ENCODE data around the gene ANLN. TPM values are rescaled to one million over a fixed set of nuclear protein-coding genes. Genes with fewer than 3 reads are reported as not detected.

Gene ANLN
- total RNA-seq, 1 experiment from 2014 or later, result 78.9 TPM

- peak overlapping the region in 1 of 2 experiments; percentile 16; a peak in 1 of 5 replicates for H3K4me3 Mint-ChIP-seq
- peaks cover 28 to 30% of the 10 kb centered on the region in 2 experiments for H3K4me1 Mint-ChIP-seq
- no peak overlapping the region for H3K4ac ChIP-seq (ENCODE audit: low read depth, low read length)
- no peak for DNase-seq
- no peak overlapping the region for H3K23ac ChIP-seq (ENCODE audit: insufficient read length, low read depth, low read length)
- H3K79me2 ChIP-seq (ENCODE audit: insufficient read depth, low read length), result peaks cover 19% of the 10 kb centered on the region; the same call in 1 of the 2 replicates
- H3K79me1 ChIP-seq (ENCODE audit: insufficient read depth, low read depth, low read length, poor library complexity, severe bottlenecking), result no peaks in the 10 kb centered on the region
- no peak overlapping the region for H2BK120ac ChIP-seq (ENCODE audit: low read depth, low read length, poor library complexity, severe bottlenecking)
- no peak overlapping the region for H2BK20ac ChIP-seq (ENCODE audit: low read depth, low read length, poor library complexity, severe bottlenecking)
- no peak overlapping the region for H3K56ac ChIP-seq (ENCODE audit: insufficient read length, low read depth, low read length)
- H3K14ac ChIP-seq (ENCODE audit: insufficient read depth, low read length), result no peak overlapping the region
- no peak overlapping the region for H2BK12ac ChIP-seq (ENCODE audit: insufficient read length, low read depth, low read length)
- peaks cover 2% of the 10 kb centered on the region; the same call in 1 of the 2 replicates for H3K27me3 Mint-ChIP-seq (ENCODE audit: low read depth)
- H3K27ac ChIP-seq (ENCODE audit: insufficient read length, low read depth, low read length), result no peak overlapping the region
- TF ChIP-seq CTCF (conservative IDR thresholded peaks at IDR 0.05), result no peak
- H3K9me3 ChIP-seq (ENCODE audit: control insufficient read depth, low read depth, low read length), result no peaks in the 10 kb centered on the region
- H3K23me2 ChIP-seq (ENCODE audit: insufficient read length, low read depth, low read length, poor library complexity, severe bottlenecking), result no peaks in the 10 kb centered on the region
- H3K4me2 ChIP-seq (ENCODE audit: insufficient read depth, insufficient read length, low read length), result no peak overlapping the region
- H3K4me1 ChIP-seq (ENCODE audit: insufficient read depth, low read length), result peaks cover 2% of the 10 kb centered on the region
- no CpG with 5 or more reads among the region's 4 CpGs for WGBS (ENCODE audit: extremely low coverage, insufficient read length, low lambda C conversion rate)
- H4K8ac ChIP-seq (replicated peaks; ENCODE audit: insufficient read length, low read depth, low read length), result no peak overlapping the region
- no peak overlapping the region for H4K5ac ChIP-seq (ENCODE audit: insufficient read length, low read depth, low read length)
- no peak overlapping the region for H3T11ph ChIP-seq (ENCODE audit: low read length)
- no peak overlapping the region for H2AK5ac ChIP-seq (ENCODE audit: insufficient read length, low read length)
- H2BK15ac ChIP-seq (ENCODE audit: low read depth, low read length), result no peak overlapping the region
- H3K9me3 Mint-ChIP-seq, result no peaks in the 10 kb centered on the region; a peak in 1 of 5 replicates
- no peaks in the 10 kb centered on the region for H3K27me3 ChIP-seq (ENCODE audit: insufficient read depth, low read length)
- no peak overlapping the region for H3K18ac ChIP-seq (ENCODE audit: insufficient read length, low read depth, low read length)
- no peak overlapping the region for H3K9ac ChIP-seq (ENCODE audit: extremely low read depth, insufficient read length, low read length)
- H2BK5ac ChIP-seq (ENCODE audit: insufficient read length, low read length), result no peak overlapping the region
- no peaks in the 10 kb centered on the region for H3K36me3 Mint-ChIP-seq (ENCODE audit: insufficient read depth in 1 of 3, low read depth in 3 of 3)
- H4K20me1 ChIP-seq (ENCODE audit: control insufficient read depth, insufficient read depth, insufficient read length), result no peaks in the 10 kb centered on the region
- H4K91ac ChIP-seq (ENCODE audit: insufficient read length, low read depth, low read length), result no peak overlapping the region
- H3K27ac Mint-ChIP-seq, result peak overlapping the region in 1 of 3 experiments; percentile 58; a peak in 1 of 7 replicates
- H2AFZ ChIP-seq (ENCODE audit: low read length), result no peak overlapping the region
Observed at GRCh38 chr7:36388423-36388822, 1.2 kb upstream of the ANLN start.

Data from H9 (cell line).